ENCODE measurements around the gene FAM193B.
"Not testable (repeated sequence)": the region's sequence is repeated elsewhere in the genome, so short reads cannot be mapped to it uniquely, and the experiment has no call there.

Gene FAM193B

DNA sequence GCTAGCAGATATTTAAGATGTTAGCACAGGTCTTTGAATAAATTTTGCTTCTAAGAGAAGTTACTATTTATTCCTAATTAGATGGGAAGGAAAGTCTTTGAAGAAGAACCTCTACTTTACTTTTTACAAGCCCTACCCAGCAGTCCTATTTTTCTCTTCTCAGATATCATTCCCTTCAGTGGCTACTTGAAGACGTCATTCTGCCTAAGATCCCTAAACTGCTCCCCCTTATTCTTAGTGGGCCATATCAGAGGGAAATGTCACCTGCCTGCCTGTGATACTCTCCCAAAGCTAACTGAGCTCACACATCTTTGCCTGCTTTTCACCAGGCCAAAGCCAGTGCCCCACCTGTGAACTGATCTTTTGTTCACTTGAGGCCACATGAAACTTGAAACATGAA is 21.1 kb upstream of the FAM193B start:
- no peak for DNase-seq

DNA sequence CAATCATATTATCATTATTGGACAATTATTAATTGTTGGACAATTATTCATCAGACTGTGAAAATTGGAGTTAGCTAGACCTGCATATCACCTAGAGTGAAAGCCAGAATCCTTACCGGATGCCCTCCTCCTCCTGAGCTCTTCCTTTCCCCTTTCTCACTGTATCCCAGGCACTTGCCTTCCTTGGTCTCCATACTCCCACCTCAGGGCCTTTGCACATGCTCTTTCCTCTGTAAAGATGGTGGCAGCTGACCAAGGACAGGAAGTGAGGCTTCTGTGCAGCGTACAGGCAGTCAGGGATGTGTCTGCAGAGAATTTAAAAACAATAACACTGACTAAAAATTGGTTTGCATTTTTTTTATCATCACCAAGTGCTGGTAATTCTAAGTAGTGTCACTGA is 15.5 kb upstream of the FAM193B start:
- no peak for DNase-seq

DNA sequence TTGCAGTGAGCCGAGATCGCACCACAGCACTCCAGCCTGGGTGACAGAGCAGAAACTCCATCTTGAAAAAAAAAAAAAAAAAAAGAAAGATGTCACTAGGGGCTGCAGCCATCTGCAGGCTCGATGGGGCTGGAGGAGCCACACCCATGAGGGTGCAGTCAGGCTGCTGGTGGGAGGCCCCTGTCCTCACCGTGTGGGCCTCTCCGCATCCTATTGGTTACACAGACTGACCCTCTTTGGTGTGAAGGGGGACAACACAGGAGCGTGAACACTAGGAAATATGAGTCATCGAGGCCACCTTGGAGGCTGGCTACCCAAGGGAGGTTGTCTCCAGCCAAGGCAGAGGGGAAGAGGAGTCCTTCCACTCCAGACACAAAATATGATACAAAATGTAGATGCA is 14.0 kb upstream of the FAM193B start:
- no peak for DNase-seq

DNA sequence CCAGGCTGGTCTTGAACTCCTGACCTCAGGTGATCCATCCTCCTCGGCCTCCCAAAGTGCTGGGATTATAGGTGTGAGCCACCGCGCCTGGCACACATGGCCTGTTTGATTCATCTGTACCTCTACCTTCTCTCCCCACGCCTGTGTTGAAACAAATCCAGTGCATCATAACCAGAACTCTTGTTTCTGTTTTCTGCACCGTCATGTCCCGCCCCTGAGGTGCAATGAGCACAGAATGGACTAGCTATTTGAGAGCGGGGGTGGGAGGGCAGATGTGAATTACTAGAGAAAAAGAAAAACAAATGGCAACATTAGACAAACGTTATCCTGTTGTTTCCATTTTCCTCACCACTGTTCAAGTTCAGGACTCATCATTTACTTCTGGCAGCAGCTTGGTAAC is 10.7 kb upstream of the FAM193B start:
- no peak for DNase-seq

DNA sequence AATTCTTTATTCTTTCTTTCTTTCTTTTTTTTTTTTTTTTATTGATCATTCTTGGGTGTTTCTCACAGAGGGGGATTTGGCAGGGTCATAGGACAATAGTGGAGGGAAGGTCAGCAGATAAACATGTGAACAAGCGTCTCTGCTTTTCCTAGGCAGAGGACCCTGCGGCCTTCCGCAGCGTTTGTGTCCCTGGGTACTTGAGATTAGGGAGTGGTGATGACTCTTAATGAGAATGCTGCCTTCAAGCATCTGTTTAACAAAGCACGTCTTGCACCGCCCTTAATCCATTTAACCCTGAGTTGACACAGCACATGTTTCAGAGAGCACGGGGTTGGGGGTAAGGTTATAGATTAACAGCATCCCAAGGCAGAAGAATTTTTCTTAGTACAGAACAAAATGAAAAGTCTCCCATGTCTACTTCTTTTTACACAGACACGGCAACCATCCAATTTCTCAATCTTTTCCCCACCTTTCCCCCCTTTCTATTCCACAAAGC is 5.1 kb upstream of the FAM193B start:
- DNase-seq, result not testable (repeated sequence)

DNA sequence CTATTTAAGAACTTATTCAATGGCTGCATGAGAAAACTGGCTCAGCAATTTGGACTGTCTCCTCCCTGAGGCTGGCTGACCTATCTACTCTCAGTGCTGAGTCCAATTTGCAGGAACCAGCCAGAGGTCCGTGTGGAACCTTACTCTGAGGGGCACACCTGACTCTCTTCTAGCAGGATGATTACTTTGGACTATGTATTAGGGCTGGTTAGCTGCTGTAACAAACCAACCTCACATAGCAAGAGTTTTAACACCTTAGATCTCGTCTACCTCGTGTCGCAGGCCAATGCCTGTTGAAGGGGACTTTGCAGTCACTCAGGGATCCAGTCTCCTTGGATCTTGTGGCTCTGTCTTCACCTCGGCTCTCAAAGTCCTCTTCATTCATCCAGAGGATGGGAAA is 3.4 kb upstream of the FAM193B start:
- DNase-seq, result no peak

DNA sequence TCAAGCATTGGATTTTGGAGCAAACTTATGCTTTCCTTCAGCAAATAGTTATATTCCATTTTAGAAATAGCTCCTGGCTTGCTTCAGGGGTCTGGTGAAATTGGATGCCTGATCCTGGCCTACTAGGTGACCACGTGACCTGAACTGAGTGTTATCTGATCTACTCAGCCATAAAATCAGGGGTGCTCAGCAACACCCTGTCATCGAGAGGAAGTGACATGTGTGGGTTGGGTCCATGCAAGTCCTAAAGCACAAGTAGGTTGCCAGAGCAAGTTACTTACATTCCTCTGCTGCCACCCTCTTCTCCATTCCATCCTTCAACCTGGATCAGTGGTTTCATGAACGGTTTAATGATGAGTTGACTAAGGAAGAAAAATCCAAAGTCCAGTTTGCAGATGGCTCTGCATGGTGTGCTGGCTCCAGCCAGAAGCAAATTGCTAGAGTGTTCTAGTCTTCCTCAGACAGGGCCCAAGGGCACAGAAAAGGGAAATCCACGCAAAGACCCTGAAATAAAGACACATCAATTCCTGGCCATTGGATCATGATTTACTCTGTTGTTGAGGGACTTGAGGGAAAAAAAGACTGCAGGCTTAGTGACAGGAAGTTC is 2.8 kb upstream of the FAM193B start:
- DNase-seq, result no peak

DNA sequence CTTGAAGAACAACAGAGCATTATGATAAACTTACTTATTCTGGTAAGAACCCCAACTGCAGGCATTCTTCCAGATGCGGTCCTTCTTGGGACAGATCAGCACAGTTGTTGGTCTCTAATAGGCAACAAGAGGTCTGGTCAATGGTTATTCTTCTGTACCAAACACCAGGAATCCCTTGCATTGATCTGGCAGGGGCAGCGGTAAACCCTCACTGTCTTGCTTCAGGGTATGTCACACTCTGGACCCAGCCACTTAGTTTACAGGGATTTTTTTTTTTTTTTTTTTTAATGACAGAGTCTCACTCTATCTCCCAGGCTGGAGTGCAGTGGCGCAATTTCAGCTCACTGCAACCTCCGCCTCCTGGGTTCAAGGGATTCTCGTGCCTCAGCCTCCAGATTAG is 1.3 kb upstream of the FAM193B start:
- DNase-seq, result no peak

DNA sequence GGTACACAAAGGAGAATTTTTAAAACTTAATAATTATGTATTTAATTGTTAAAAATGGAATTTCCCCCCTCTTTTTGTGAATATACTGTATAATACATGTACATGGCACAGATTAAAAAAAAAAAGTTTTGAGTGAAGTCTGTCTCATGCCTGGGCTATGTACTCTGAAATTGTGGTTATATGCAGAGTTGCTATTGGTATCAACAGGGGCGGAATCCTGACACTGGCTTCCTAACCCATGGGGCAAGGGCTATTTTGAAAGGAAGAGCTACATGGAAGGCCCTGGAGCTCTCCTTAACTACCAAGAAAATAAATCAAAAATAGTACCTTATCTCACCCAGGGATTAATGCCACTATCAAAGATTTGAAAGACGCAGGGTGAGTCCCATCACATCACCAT is 865 bp upstream of the FAM193B start:
- no peak for DNase-seq

DNA sequence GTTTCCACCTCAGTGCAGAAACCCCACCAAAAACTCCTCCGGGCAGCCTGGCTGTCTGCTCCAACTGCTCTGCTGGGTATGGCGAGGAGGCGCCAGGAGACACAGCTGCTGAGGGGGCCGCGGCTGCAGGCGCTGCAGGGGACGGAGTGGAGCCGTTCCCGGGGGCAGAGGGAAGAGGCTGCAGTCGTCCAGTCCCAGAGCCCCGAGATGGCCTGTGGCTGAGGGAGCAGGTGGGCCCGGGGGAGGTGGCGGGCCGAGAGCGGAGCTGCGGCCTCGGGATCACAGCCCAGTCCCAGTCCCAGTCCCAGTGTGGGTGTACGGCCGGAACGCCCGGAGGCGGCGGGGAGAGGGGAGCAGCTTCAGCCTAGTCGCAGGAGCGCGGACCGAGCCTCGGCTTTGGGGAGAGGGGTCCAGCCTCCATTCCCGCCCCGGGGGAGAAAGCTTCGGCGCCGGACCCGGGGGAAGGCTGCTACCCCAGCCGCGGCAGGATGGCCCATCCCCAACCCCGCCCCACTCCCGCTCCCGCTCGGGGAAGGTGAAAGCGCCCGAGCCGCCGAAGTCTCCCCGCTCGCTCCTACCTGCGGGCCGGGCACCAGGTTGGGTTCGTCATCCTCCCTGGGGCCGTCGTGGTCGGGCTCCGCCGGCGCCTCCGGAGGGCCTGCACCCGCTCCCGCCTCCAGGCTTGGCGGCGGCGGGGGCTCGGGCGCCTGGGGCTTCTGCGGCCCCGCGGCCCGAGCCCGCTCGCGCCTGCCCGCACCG is 513 bp downstream of the FAM193B start:
- peak in 1 of 2 experiments; percentile 16 for DNase-seq

DNA sequence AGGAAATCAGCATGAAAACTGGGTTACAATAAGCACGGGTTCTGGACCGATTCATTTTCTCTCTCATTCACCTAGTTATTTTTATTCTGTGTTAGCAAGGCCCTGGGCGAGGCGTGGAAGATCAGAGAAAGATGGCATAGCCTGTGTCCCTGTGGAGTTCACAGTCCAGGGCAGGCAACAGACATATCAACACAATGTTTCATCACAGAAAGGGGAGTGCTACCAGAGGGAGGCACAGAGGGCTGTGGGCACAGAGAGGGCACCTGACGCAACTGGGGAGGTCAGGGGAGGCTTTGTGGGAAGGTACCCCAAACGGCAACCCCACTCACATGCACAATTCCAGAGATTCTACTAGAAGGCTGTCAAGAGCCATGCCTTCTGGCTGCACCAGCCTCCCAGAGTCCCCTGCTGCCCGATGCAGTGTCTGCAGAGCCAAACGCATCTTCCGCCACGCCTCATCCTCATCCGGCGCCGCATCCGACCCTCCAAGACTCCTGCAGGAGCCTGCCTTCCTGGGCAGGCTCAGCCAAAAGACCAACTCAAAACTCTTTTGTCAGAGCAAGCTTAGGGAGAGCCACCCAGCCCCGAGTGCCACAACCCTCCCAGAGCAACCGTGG is 1.4 kb downstream of the FAM193B start:
- DNase-seq, result no peak

DNA sequence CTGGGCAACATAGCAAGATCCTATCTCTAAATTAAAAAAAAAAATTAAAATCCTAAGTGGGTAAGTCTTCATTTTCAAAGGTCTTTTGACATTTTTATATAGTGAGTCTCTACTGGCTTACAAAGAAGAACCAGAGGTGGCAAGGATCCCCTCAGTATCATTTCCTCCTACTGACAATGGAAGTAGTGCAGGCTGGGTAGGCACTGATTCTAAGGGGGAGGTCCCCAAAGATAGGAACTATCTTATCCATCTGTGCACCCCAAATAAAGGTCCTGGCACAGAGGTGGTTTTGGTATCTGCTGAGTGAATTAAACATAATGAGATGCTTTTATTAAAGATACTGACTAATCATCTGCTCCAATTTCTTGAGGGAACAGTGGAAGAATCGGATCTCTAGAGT is 4.2 kb downstream of the FAM193B start:
- no peak for DNase-seq

DNA sequence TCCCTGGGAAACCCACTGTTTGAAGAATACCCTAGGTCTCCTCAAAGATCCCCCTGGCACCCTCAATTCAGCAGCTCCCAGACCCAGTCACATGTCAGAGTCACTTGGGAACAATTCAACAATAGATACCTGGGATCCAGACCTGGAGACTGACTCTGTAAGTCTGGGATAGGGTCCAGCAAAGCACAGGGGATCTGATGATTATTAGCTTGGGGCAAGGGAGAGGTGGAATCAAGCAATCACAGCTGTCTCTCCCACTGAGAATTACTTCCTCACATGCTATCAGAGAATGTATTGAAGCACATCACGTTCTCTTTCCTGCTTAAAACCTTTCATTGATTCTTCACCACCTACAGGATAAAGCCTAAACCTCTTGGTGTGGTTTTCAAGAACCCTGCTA is 5.9 kb downstream of the FAM193B start:
- peak; percentile 44 to 90 for DNase-seq

DNA sequence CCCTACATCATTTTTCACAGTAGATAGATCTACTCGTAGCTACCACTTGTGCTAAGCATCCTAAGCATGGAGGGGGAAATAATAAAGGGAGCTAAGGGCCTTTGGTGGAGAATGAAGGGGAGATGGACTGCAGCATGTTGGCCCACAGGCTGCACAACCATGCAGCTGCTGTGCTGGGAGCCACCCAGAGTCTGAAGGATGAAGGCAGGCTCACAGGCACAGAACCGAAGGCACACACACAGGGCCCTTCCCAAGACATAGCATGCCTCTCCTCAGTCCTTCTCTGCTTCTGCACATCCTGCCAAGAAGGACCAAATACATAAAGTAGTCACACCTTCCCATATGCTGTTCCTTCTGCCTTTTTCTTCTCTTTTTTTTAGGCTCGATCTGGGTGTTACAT is 6.6 kb downstream of the FAM193B start:
- DNase-seq, result no peak

DNA sequence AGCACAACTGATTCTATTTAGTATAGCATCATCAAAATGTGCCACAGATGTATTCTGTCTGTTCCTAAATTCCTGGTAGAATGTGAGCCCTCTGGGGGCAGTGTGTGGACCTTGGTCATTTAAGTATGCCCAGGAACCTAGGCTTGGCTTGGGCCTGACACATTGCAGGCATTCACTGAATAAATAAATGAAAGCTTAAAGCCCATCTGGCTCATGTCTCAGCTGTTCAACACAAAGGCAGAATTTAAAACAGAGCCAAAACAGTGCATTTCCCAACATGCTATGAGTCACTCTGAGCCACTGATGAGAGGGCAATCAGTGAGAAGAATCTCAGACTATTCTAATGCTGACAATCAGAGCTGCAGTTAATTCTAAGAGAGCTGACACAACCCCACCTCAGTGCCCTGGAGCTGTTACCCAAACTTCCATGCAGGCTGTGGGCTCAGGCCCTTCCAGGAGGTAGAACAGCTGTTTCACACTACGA is 8.1 kb downstream of the FAM193B start:
- no peak for DNase-seq

DNA sequence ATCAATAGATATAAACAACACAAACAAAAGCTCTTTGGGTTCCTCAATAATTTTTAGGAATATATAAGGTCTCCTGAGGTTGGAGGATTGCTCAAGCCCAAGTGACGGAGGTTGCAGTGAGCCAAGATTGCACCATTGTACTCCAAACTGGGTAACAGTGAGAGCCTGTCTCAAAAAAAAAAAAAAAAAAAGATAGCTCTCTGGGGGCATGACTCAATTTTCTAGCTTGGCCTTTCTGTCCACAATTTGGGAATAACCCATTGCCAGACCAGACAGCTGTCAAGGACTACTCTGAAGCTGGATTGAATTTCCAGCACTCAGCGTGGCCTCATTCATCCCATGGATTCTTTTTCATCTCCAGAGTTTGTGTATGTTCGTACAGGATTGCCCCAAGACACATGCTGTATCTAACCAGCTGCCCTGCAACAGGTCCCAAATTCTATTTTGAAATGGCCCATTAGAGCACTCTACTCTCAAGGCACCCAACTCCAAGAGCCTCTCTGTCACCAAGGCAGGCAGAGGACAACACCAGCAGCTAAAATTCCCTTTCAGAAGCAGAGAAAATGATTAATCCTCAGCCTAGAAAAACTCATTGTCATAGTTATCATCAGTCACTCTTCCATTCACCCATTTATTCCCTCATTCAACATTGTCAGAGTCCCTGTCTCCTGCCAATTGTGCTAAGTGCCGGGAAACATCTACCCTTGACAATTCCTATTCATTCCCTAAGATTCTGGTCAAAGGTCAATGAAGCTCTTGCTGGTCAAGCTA is 8.7 kb downstream of the FAM193B start:
- no peak for DNase-seq

DNA sequence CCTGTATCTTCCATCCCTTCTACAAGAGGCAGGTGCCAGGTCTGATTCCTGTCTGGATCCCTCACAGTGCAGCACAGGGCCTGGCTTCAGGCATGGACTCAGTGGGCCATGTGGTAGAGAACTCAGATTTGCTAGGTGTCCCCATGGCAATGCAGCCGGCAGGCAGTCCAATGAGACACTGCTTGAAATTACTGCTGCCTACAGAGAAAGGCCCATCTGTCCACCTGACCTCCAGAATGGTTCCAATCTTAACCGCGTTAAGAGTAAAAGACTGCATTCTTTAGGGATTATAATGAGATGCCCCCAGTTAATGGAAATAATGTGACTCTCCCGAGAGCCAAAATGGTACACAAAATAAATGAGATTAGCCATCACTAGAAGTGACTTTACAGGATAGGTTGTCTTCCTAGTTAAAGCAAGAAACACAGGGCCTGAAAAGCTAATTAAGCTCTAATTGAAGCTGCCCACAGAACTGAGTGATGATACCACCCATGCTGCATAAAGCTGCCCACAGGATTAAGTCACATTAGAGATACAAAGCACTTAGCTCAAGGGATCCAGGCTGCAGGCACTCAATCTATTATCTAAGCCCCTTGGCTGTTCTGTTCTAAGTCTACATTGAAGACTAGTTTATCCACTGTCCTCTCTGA is 11.4 kb downstream of the FAM193B start:
- DNase-seq, result no peak

DNA sequence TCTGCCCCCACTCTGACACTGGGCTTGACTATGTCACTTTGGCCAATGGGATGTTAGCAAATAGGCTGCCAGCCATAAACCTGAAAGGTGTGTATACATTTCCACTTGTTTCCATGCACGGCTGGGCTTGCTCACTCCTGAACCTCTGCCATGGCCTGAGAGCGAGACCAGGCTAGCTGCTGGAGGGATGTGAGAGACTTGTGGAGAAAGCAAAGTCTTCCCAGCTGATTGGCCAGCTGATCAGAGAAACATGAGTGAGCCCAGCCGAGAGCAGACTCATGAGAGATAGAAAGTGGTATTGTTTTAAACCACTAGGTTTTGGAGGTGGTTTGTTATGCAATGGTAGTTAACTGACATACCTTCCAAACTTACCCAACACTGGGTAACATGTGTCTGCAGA is 13.9 kb downstream of the FAM193B start:
- DNase-seq, result no peak

DNA sequence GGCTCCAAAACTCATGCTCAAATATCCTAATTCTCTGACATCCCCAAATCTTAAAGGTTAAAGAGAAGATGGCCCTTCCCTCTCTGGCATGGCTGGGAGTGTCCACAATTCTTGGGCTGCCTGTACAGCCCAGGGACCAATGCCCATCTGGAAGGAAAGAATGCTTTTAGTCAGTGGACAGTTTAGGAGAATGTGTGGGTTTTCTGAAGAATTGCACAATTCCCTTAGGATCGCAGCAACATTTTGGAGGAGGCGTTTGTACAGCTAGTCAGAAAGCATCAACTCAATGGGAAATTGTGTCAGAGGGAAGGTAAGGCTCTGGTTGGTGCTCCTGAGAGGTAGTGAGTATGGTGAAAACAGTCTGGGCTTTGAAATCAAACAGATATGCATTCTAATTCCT is 15.0 kb downstream of the FAM193B start:
- no peak for DNase-seq

DNA sequence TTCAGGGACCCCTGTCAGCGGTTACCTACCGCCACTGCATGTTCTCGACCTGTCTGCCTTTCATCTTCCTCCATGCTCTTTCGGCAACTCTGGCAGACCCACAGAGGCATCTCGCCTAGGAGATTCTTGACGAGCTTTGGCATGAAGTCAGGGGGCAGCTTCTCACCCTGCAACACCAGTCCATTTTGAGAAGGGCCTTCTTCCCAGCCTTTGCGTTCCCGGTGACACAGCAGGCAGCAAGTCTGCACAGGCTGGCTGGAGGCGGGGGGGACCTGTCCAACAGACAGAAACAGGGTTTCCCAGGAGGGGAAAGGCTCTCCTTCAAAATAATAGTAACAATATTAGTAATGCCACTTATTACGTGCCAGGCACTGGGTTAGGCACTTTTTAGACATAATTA is 15.5 kb downstream of the FAM193B start:
- no peak for DNase-seq

DNA sequence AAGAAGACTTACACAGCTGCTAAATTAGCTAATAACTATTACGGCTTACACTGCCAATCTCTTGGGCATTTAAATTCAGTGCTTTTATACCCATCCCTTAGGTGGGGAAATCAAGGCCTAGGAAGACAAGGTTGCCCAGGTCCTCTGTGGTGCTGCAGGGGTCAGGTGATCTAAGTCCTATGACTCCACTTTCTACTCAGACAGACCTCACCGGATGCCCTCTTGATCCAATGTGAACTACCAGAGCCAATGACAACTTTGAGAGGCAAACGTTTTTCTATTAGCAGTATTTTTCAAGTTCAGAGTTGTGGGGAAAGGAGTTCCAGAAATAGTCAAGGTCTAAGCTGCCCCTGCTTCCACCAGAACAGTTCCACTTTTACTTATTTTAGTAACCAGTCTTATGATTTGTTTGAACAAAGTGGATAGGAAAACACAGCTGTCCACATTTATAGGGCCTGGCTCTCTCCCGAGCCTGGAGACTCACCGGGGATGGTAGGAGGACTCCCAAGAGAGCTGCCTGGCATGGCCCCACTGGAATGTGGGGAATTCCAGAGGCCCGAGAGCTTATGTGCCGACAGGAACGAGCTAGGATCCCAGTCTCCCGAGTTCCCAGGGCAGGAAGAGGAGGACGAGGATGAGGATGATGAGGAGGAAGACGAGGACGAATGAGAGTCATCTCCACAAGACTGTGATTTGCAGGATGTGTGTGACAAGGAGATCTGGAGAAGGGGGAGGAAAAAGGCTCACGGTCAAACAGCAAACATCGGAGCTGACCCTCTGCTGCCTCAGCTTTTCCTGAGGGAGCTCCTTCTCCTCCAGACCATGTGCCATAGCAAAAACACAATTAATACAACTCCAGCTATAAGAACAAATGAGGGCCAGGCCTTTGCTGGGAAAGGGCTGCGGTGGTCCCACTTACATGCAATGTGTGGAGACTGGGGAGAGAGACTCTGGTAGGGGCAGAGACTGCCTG is 16.7 kb downstream of the FAM193B start:
- no peak for DNase-seq

DNA sequence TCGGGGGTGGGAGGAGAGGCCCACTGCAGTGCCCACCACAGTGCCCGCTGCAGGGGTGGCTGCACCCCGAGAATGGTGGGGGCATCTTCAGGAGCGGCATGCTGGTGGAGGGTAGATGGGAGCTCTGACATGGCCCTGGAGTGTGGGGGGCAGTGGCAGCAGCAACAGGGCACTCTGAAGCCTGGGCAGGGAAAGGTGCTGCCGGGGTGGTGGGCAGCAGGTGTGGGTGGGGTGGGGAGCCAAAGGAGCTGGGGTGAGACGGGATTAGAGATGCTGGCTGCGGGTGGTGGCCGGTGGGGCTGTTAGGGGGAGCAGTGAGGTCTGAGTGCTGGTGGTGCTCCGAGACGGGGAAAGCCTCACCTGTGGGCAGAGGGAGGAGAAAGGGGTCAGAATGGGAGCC is 18.0 kb downstream of the FAM193B start:
- DNase-seq, result no peak

Measured in NCI-H2081 (cell line).